GM18508 (cell line): Measurements from ENCODE around the gene METTL21A.
A peak's percentile ranks its signal among the peaks of the same experiment; 100 is the strongest.
"Not testable (repeated sequence)": the region's sequence is repeated elsewhere in the genome, so short reads cannot be mapped to it uniquely, and the experiment has no call there.

Experiments
- ATAC-seq: cut with Tn5 transposase; IDR thresholded peaks from one replicate; pipeline ENCODE4 v1.9.1; 2021; ENCODE audit warnings: moderate number of reproducible peaks; ENCODE audit not compliant: insufficient read depth, unreplicated experiment

Gene METTL21A

GRCh38 chr2:207625014-207625907 lies at the start of gene METTL21A:
Gene METTL21A, minus strand, starts transcription at chr2:207625394. Its CDS starts 1,019 bp downstream, at chr2:207624375.
- peak; percentile 34 for ATAC-seq

GRCh38 chr2:207674826-207675225 lies 49.6 kb upstream of the METTL21A start:
- ATAC-seq: no peak

GRCh38 chr2:207674266-207674774 lies 49.1 kb upstream of the METTL21A start:
- ATAC-seq: no peak

- ATAC-seq: no peak
Measured at GRCh38 chr2:207673431-207673830, 48.2 kb upstream of the METTL21A start.

- no peak for ATAC-seq
Measured at GRCh38 chr2:207670887-207671286, 45.7 kb upstream of the METTL21A start.

GRCh38 chr2:207663870-207664545 lies 38.8 kb upstream of the METTL21A start:
- no peak for ATAC-seq

GRCh38 chr2:207662203-207662602 lies 37.0 kb upstream of the METTL21A start:
- ATAC-seq: peak; percentile 94

- no peak for ATAC-seq
Measured at GRCh38 chr2:207660994-207661393, 35.8 kb upstream of the METTL21A start.

GRCh38 chr2:207658156-207658555 lies 33.0 kb upstream of the METTL21A start:
- ATAC-seq: no peak

- no peak for ATAC-seq
Measured at GRCh38 chr2:207655000-207655399, 29.8 kb upstream of the METTL21A start.

- ATAC-seq: not testable (repeated sequence)
Measured at GRCh38 chr2:207646582-207646981, 21.4 kb upstream of the METTL21A start.

- no peak for ATAC-seq
Measured at GRCh38 chr2:207643892-207644291, 18.7 kb upstream of the METTL21A start.

GRCh38 chr2:207640661-207641060 lies 15.5 kb upstream of the METTL21A start:
- no peak for ATAC-seq

GRCh38 chr2:207640160-207640559 lies 15.0 kb upstream of the METTL21A start:
- no peak for ATAC-seq

- not testable (repeated sequence) for ATAC-seq
Measured at GRCh38 chr2:207639288-207639687, 14.1 kb upstream of the METTL21A start.

- no peak for ATAC-seq
Measured at GRCh38 chr2:207635468-207636200, 10.4 kb upstream of the METTL21A start.

- ATAC-seq: no peak
Measured at GRCh38 chr2:207633686-207634085, 8.5 kb upstream of the METTL21A start.

- no peak for ATAC-seq
Measured at GRCh38 chr2:207632575-207633493, 7.6 kb upstream of the METTL21A start.

GRCh38 chr2:207630491-207630890 lies 5.3 kb upstream of the METTL21A start:
- ATAC-seq: no peak

GRCh38 chr2:207629553-207629952 lies 4.4 kb upstream of the METTL21A start:
- no peak for ATAC-seq
